GM20000 (cell line): ENCODE data around the gene SPAG16.

Source experiments
- DNase-seq: peaks from one replicate; pipeline ENCODE4 v3.0.0; 2012; ENCODE audit warnings: low spot score
- TF ChIP-seq, protein P1 (sequence below): IDR thresholded peaks from 2 replicates; pipeline ENCODE4 v1.5.1; 2012; ENCODE audit warnings: mild to moderate bottlenecking, control low read depth; ENCODE audit errors: extremely low read depth, missing control alignments

The SPAG16 gene

GRCh38 chr2:214138779-214139178 is 854.5 kb downstream of the SPAG16 start:
- no peak for DNase-seq
- TF ChIP-seq, protein P1, sequence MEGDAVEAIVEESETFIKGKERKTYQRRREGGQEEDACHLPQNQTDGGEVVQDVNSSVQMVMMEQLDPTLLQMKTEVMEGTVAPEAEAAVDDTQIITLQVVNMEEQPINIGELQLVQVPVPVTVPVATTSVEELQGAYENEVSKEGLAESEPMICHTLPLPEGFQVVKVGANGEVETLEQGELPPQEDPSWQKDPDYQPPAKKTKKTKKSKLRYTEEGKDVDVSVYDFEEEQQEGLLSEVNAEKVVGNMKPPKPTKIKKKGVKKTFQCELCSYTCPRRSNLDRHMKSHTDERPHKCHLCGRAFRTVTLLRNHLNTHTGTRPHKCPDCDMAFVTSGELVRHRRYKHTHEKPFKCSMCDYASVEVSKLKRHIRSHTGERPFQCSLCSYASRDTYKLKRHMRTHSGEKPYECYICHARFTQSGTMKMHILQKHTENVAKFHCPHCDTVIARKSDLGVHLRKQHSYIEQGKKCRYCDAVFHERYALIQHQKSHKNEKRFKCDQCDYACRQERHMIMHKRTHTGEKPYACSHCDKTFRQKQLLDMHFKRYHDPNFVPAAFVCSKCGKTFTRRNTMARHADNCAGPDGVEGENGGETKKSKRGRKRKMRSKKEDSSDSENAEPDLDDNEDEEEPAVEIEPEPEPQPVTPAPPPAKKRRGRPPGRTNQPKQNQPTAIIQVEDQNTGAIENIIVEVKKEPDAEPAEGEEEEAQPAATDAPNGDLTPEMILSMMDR: no peak

- DNase-seq: no peak
- TF ChIP-seq, protein P1: no peak
Measured at GRCh38 chr2:214139630-214140284, 855.5 kb downstream of the SPAG16 start.

- TF ChIP-seq, protein P1: no peak
- no peak for DNase-seq
Measured at GRCh38 chr2:214156971-214157370, 872.7 kb downstream of the SPAG16 start.

DNA sequence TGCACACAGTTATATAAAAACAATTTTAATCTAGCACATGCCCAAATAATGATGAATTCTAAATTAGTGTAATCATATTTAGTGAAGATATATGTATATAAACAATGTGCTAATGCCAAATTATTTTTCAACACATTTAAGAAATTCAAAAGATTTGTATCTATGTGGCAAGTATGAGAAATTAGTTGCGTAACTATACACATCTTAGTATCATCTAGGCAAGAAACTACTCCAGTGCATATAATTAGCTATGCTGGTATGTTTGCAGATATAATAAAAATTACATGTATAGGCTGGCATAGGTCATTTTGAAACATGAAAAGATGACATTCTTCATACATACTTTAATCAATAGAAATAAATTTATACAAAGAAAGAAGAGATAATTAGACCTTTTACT is 874.6 kb downstream of the SPAG16 start:
- DNase-seq: no peak
- TF ChIP-seq, protein P1: no peak

- TF ChIP-seq, protein P1: no peak
- no peak for DNase-seq
Measured at GRCh38 chr2:214169281-214169680, 885.0 kb downstream of the SPAG16 start.

GRCh38 chr2:214169736-214170135 is 885.5 kb downstream of the SPAG16 start:
- TF ChIP-seq, protein P1: no peak
- no peak for DNase-seq

DNA sequence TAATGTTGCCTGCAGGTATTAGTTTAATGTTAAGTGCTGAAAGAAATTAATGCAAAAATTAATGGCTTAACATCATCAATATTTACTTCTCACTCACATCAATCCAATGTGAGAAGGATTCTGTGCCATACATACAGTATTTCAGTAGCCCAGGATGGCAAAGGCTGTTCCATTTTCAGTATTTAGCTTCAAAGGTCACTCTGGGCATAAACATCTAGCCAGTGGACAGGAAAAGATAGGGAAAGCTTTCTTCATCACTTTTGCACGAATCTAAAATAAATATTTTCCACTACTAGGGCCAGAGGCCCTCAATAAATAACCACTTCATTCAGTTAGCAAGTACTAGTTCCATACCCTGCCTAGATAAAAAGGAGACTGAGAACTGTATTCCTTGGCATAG is 890.3 kb downstream of the SPAG16 start:
- TF ChIP-seq, protein P1: no peak
- no peak for DNase-seq
